ENCODE data around the gene FEM1C.

FEM1C gene

GRCh38 chr5:115522832-115523403 lies 21.7 kb downstream of the FEM1C start:
- no peak for DNase-seq
- intact Hi-C loops (cut with DNase I; ENCODE audit: low total_unique reads), result no loop called here
- no peak for TF ChIP-seq CTCF (IDR thresholded peaks at IDR 0.05)
- Histone ChIP-seq H3K4me3 (no peak overlapping the region), H3K4me1 (peaks cover 0 to 51% (median 12%) of the 10 kb centered on the region in 4 donors), H3K36me3 (peaks cover 12 to 24% (median 19%) of the 10 kb centered on the region in 3 donors), H3K9me3 (no peaks in the 10 kb centered on the region), H3K27ac (no peak overlapping the region), H3K27me3 (no peaks in the 10 kb centered on the region)

GRCh38 chr5:115520191-115520590 lies 24.4 kb downstream of the FEM1C start:
- DNase-seq, result no peak
- intact Hi-C loops (cut with DNase I; ENCODE audit: low total_unique reads), result no loop called here
- H3K4me3 ChIP-seq, result no peak overlapping the region

GRCh38 chr5:115516372-115516771 lies 28.2 kb downstream of the FEM1C start:
- intact Hi-C loops (cut with DNase I; ENCODE audit: low total_unique reads), result no loop called here
- no peaks in the 10 kb centered on the region for H3K36me3 ChIP-seq
- H3K9me3 ChIP-seq, result no peaks in the 10 kb centered on the region
- DNase-seq, result no peak
- no peaks in the 10 kb centered on the region for H3K27me3 ChIP-seq
- peaks cover 0 to 6% (median 0%) of the 10 kb centered on the region in 4 donors for H3K4me1 ChIP-seq
- no peak overlapping the region for H3K27ac ChIP-seq
- no peak overlapping the region for H3K4me3 ChIP-seq
- no peak for TF ChIP-seq CTCF (IDR thresholded peaks at IDR 0.05)

More at GRCh38 chr5:115520191-115520590, 24.4 kb downstream of the FEM1C start:
- Histone ChIP-seq H3K4me1 (peaks cover 0 to 30% (median 0%) of the 10 kb centered on the region in 4 donors), H3K9me3 (no peaks in the 10 kb centered on the region), H3K36me3 (peaks cover 7 to 22% (median 14%) of the 10 kb centered on the region in 3 donors), H3K27me3 (no peaks in the 10 kb centered on the region), H3K27ac (no peak overlapping the region)
- TF ChIP-seq CTCF (IDR thresholded peaks at IDR 0.05), result no peak

- no peak for TF ChIP-seq CTCF (IDR thresholded peaks at IDR 0.05)
- no peak overlapping the region for H3K4me3 ChIP-seq
- no peak overlapping the region for H3K27ac ChIP-seq
- no peaks in the 10 kb centered on the region for H3K27me3 ChIP-seq
- H3K36me3 ChIP-seq, result no peaks in the 10 kb centered on the region
- H3K9me3 ChIP-seq, result no peaks in the 10 kb centered on the region
- intact Hi-C loops (cut with DNase I; ENCODE audit: low total_unique reads), result no loop called here
- DNase-seq, result no peak
- no peaks in the 10 kb centered on the region for H3K4me1 ChIP-seq
Measured at GRCh38 chr5:115514220-115514619, 30.4 kb downstream of the FEM1C start.

- no peaks in the 10 kb centered on the region for H3K27me3 ChIP-seq
- H3K36me3 ChIP-seq, result no peaks in the 10 kb centered on the region
- no peak overlapping the region for H3K4me3 ChIP-seq
- H3K4me1 ChIP-seq, result peaks cover 0 to 14% (median 0%) of the 10 kb centered on the region in 4 donors
- no peak overlapping the region for H3K27ac ChIP-seq
- no peaks in the 10 kb centered on the region for H3K9me3 ChIP-seq
- no peak for DNase-seq
- intact Hi-C loops (cut with DNase I; ENCODE audit: low total_unique reads), result no loop called here
- TF ChIP-seq CTCF (IDR thresholded peaks at IDR 0.05), result no peak
Measured at GRCh38 chr5:115511632-115512031, 32.9 kb downstream of the FEM1C start.

Data from tibial artery (tissue), 4 donors.